SK-N-SH (cell line): ENCODE measurements around the gene ABCB9. TPM values are rescaled to one million over a fixed set of nuclear protein-coding genes. Genes with fewer than 3 reads are reported as not detected.

ENCODE experiments used
- CTCF ChIA-PET: fragments of 300-600, 350-600 bp; formaldehyde crosslinking; extraction: SDS; loops from one replicate; lab custom pipeline; 2021; lab: Yijun Ruan, JAX
- POLR2A ChIA-PET: fragments of 350-600 bp; sonication (Branson Sonifier 250); formaldehyde crosslinking; extraction: SDS; loops from one replicate; lab custom pipeline; 2020; ENCODE audit warnings: antibody characterized with exemption, inconsistent platforms; lab: Yijun Ruan, JAX
- DNase-seq: peaks from one replicate; pipeline ENCODE4 v3.0.0; 2012
- H2AFZ ChIP-seq: fragments of 200-600 bp; sonication (generic); 2 replicates; pipeline ENCODE4 v1.8.1; 2016; ENCODE audit warnings: antibody characterized with exemption, mild to moderate bottlenecking, low read depth
- H3F3A ChIP-seq: fragments of 200-600 bp; sonication (generic); replicated peaks from 2 replicates; pipeline ENCODE3; 2016; ENCODE audit warnings: antibody characterized with exemption, mild to moderate bottlenecking; ENCODE audit not compliant: insufficient read depth
- H3K27ac ChIP-seq, 2 experiments: fragments of 200-500 bp in 1 of 2; fragments of 200-600 bp in 1 of 2; sonication (Bioruptor generic) in 1 of 2; sonication (generic), shearing (Covaris generic) in 1 of 2; 2 replicates each; pipeline versions ENCODE4 v1.5.1 to v1.6.1; 2014 to 2016; ENCODE audit warnings: low read depth in 2 of 2, inconsistent platforms in 1 of 2, low read length in 1 of 2, mild to moderate bottlenecking in 1 of 2, mixed read lengths in 1 of 2
- H3K27me3 ChIP-seq: fragments of 200-600 bp; sonication (generic), shearing (Covaris generic); 2 replicates; pipeline ENCODE4 v1.6.1; 2016; ENCODE audit warnings: mixed run types; ENCODE audit not compliant: insufficient read depth
- H3K36me3 ChIP-seq, 2 experiments: fragments of 200-500 bp in 1 of 2; fragments of 200-600 bp in 1 of 2; sonication (Bioruptor generic) in 1 of 2; sonication (generic) in 1 of 2; replicated peaks in 1 of 2; 2 replicates each; pipeline versions ENCODE3 to v1.5.1; 2014 to 2016; ENCODE audit warnings: low read length in 1 of 2, mild to moderate bottlenecking in 1 of 2; ENCODE audit not compliant: insufficient read depth in 2 of 2, control insufficient read depth in 1 of 2
- H3K4me1 ChIP-seq, 2 experiments: fragments of 200-500 bp in 1 of 2; fragments of 200-600 bp in 1 of 2; sonication (Bioruptor generic) in 1 of 2; sonication (generic), shearing (Covaris generic) in 1 of 2; 2 replicates each; pipeline versions ENCODE4 v1.5.1 to v1.6.1; 2014 to 2016; ENCODE audit warnings: low read depth in 1 of 2, low read length in 1 of 2, mixed run types in 1 of 2; ENCODE audit not compliant: insufficient read depth in 2 of 2, control insufficient read depth in 1 of 2
- H3K4me2 ChIP-seq: fragments of 200-600 bp; sonication (generic), shearing (Covaris generic); 2 replicates; pipeline ENCODE4 v1.6.1; 2017; ENCODE audit warnings: mixed run types
- H3K4me3 ChIP-seq, 2 experiments: fragments of 200-500 bp in 1 of 2; fragments of 200-600 bp in 1 of 2; sonication (Bioruptor generic) in 1 of 2; sonication (generic), shearing (Covaris generic) in 1 of 2; 2 replicates each; pipeline versions ENCODE4 v1.5.1 to v1.8.1; 2014 to 2016; ENCODE audit warnings: low read depth in 2 of 2, inconsistent platforms in 1 of 2, low read length in 1 of 2, mild to moderate bottlenecking in 1 of 2, mixed read lengths in 1 of 2, moderate library complexity in 1 of 2
- H3K79me2 ChIP-seq: fragments of 200-600 bp; sonication (generic); 2 replicates; pipeline ENCODE4 v1.8.1; 2017; ENCODE audit warnings: mild to moderate bottlenecking; ENCODE audit not compliant: insufficient read depth
- H3K9ac ChIP-seq: fragments of 200-600 bp; sonication (generic); 2 replicates; pipeline ENCODE4 v1.6.1; 2017; ENCODE audit warnings: mixed run types
- H3K9me2 ChIP-seq: fragments of 200-600 bp; sonication (generic); 2 replicates; pipeline ENCODE4 v1.6.1; 2017; ENCODE audit warnings: mixed run types
- H3K9me3 ChIP-seq: fragments of 200-600 bp; sonication (generic); 2 replicates; pipeline ENCODE4 v1.6.1; 2017; ENCODE audit warnings: mixed run types, mild to moderate bottlenecking, moderate library complexity
- H4K20me1 ChIP-seq: fragments of 200-600 bp; sonication (generic); 2 replicates; pipeline ENCODE4 v1.6.1; 2017; ENCODE audit warnings: mild to moderate bottlenecking, mixed run types; ENCODE audit not compliant: insufficient read depth
- CHD2 ChIP-seq: fragments of 150-350 bp; IDR thresholded peaks from 2 replicates; pipeline ENCODE4 v1.6.1; 2018; ENCODE audit warnings: low read length; ENCODE audit not compliant: partially characterized antibody
- EP300 ChIP-seq, 2 experiments: IDR thresholded peaks; 2 replicates each; pipeline versions ENCODE4 v1.4.0 to v1.6.1; 2012; ENCODE audit warnings: borderline replicate concordance in 1 of 2, low read depth in 1 of 2, low read length in 1 of 2
- FOSL2 ChIP-seq: IDR thresholded peaks from 2 replicates; pipeline ENCODE4 v1.4.0; 2012; ENCODE audit warnings: low read depth, mild to moderate bottlenecking, moderate library complexity, borderline replicate concordance
- FOXJ3 ChIP-seq: sonication (generic); formaldehyde crosslinking; IDR thresholded peaks from 2 replicates; pipeline ENCODE4 v1.5.1; 2020; ENCODE audit warnings: mild to moderate bottlenecking, missing genetic modification reagents
- GABPA ChIP-seq: IDR thresholded peaks from 2 replicates; pipeline ENCODE4 v1.4.0; 2012; ENCODE audit warnings: low read depth, mild to moderate bottlenecking
- IRF3 ChIP-seq: fragments of 150-350 bp; IDR thresholded peaks from 2 replicates; pipeline ENCODE4 v1.6.1; 2016; ENCODE audit warnings: mild to moderate bottlenecking, low read depth, low read length
- MAX ChIP-seq: IDR thresholded peaks from 2 replicates; pipeline ENCODE4 v1.4.0; 2012; ENCODE audit warnings: low read depth
- MXI1 ChIP-seq: IDR thresholded peaks from 2 replicates; pipeline ENCODE4 v1.6.1; 2012; ENCODE audit warnings: mild to moderate bottlenecking, low read depth, low read length, improper control_type of control experiment
- NFIC ChIP-seq: IDR thresholded peaks from 2 replicates; pipeline ENCODE4 v1.4.0; 2012; ENCODE audit warnings: borderline replicate concordance
- NRF1 ChIP-seq: IDR thresholded peaks from 2 replicates; pipeline ENCODE4 v1.6.1; 2012; ENCODE audit warnings: low read depth, mild to moderate bottlenecking, low read length
- PBX3 ChIP-seq: IDR thresholded peaks from 2 replicates; pipeline ENCODE4; 2012
- REST ChIP-seq: IDR thresholded peaks from 2 replicates; pipeline ENCODE4 v1.6.1; 2012; ENCODE audit warnings: mild to moderate bottlenecking, low read depth, low read length, moderate library complexity
- SIN3A ChIP-seq: IDR thresholded peaks from 2 replicates; pipeline ENCODE4 v1.6.1; 2012; ENCODE audit warnings: low read depth, mild to moderate bottlenecking, low read length, moderate library complexity, borderline replicate concordance
- TAF1 ChIP-seq: IDR thresholded peaks from 2 replicates; pipeline ENCODE4 v1.6.1; 2012; ENCODE audit warnings: low read depth, mild to moderate bottlenecking, low read length, moderate library complexity, borderline replicate concordance
- TCF12 ChIP-seq: IDR thresholded peaks from 2 replicates; pipeline ENCODE4 v1.4.0; 2012
- TEAD4 ChIP-seq: IDR thresholded peaks from 2 replicates; pipeline ENCODE4 v1.4.0; 2012; ENCODE audit warnings: mild to moderate bottlenecking, borderline replicate concordance; ENCODE audit not compliant: insufficient read depth
- USF2 ChIP-seq: fragments of 150-350 bp; IDR thresholded peaks from 2 replicates; pipeline ENCODE4 v1.6.1; 2017; ENCODE audit warnings: antibody characterized with exemption, low read length, low read depth, borderline replicate concordance
- WGBS: methylation state at CpG from one replicate; pipeline ENCODE4 v1.1.6; 2017; ENCODE audit warnings: low lambda C conversion rate; 5-methylcytosine and 5-hydroxymethylcytosine counted together
- polyA plus RNA-seq, 3 experiments: library from polyadenylated mRNA; depleted of rRNA; stranded (reverse); fragments of >200 nt; gene quantifications; 2 replicates each; pipeline ENCODE4 v1.2.3, GENCODE V29; 2012

ABCB9 gene
- polyA plus RNA-seq, 1 of the 3 experiments (the other 2 are of a cell fraction): 6.2 TPM

- Histone ChIP-seq H3K36me3 (no peaks in the 10 kb centered on the region), H3K9me3 (no peaks in the 10 kb centered on the region), H3K9me2 (no peaks in the 10 kb centered on the region), H2AFZ (no peak overlapping the region), H3K4me2 (no peak overlapping the region), H3K9ac (no peak overlapping the region), H3K4me1 (peaks cover 0 to 4% of the 10 kb centered on the region in 2 experiments; a peak in 1 of 4 replicates), H3K27me3 (no peaks in the 10 kb centered on the region), H3K4me3 (no peak overlapping the region), H3F3A (no peaks in the 10 kb centered on the region), H4K20me1 (no peaks in the 10 kb centered on the region), H3K27ac (no peak overlapping the region), H3K79me2 (no peaks in the 10 kb centered on the region)
- 90% methylated on average over 18 of the region's 20 CpGs for WGBS
- ChIA-PET POLR2A (no interaction called here), CTCF (interaction anchor here (1.3 kb wide), 1 partner anchor 238 kb away, joined by 4 read pairs; no protein-coding TSS in a partner anchor)
- DNase-seq: no peak
- no peak for TF ChIP-seq TEAD4
- no peak for TF ChIP-seq NFIC
- TF ChIP-seq IRF3: no peak
These were observed 33.7 kb upstream of the ABCB9 start for GRCh38 chr12:122999986-123000420.

GRCh38 chr12:122999196-122999946, 33.1 kb upstream of the ABCB9 start:
- Histone ChIP-seq H3K4me2 (no peak overlapping the region), H3K9ac (no peak overlapping the region), H3K79me2 (no peaks in the 10 kb centered on the region), H2AFZ (no peak overlapping the region), H3K4me1 (peaks cover 0 to 4% of the 10 kb centered on the region in 2 experiments; a peak in 1 of 4 replicates), H3F3A (no peaks in the 10 kb centered on the region), H3K9me2 (no peaks in the 10 kb centered on the region), H3K4me3 (no peak overlapping the region), H3K9me3 (no peaks in the 10 kb centered on the region), H4K20me1 (no peaks in the 10 kb centered on the region), H3K27me3 (no peaks in the 10 kb centered on the region), H3K27ac (no peak overlapping the region), H3K36me3 (no peaks in the 10 kb centered on the region)
- POLR2A ChIA-PET: no interaction called here
- 71% methylated on average over 5 of the region's 8 CpGs for WGBS
- TF ChIP-seq SIN3A: no peak
- no peak for TF ChIP-seq USF2
- TF ChIP-seq PBX3: no peak
- no peak for TF ChIP-seq FOXJ3 (CRISPR knock-in tag)
- TF ChIP-seq NFIC: no peak
- TF ChIP-seq MXI1: no peak
- no peak for TF ChIP-seq EP300 (IDR thresholded peaks at IDR 0.05; ENCODE audit: borderline replicate concordance in 1 of 2, low read depth in 1 of 2, low read length in 1 of 2)
- TF ChIP-seq FOSL2: no peak
- no peak for TF ChIP-seq CHD2
- TF ChIP-seq MAX: no peak
- no peak for TF ChIP-seq TCF12
- TF ChIP-seq GABPA: no peak
- no peak for TF ChIP-seq NRF1
- TF ChIP-seq IRF3: no peak
- TF ChIP-seq REST: no peak
- TF ChIP-seq TAF1: no peak
- no peak for DNase-seq
- CTCF ChIA-PET: interaction anchor here (1.3 kb wide), 1 partner anchor 239 kb away, joined by 4 read pairs; no protein-coding TSS in a partner anchor
